ENCODE results near the gene CD44. TPM values are rescaled to one million over a fixed set of nuclear protein-coding genes. Genes with fewer than 3 reads are reported as not detected.

CD44 gene
- total and polyA plus RNA-seq, 10 of the 15 experiments (the other 5 are each of a cell fraction or from before 2014, with no cell fraction given) = 57.1 to 293 (median 120) TPM

DNA sequence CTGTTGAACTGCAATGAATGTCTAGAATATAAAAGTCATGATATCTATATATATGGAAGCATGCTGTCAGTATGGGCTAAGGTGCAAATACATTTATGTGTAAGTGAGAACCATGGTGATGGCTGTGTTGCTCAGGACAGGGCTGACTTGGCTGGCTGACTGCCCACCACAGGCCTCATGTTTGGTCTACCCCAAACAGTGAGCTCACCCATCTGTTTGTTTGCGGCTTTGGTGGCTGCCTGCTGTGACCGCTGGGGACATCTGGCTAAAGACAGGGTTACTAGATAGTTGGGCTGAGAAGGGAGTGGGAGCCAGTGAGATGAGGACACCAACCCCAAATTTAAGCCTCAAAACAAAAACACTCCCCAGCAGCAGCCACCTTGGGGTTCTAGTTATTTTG lies 6.3 kb downstream of the CD44 start (continued):
- TF ChIP-seq, protein P1, sequence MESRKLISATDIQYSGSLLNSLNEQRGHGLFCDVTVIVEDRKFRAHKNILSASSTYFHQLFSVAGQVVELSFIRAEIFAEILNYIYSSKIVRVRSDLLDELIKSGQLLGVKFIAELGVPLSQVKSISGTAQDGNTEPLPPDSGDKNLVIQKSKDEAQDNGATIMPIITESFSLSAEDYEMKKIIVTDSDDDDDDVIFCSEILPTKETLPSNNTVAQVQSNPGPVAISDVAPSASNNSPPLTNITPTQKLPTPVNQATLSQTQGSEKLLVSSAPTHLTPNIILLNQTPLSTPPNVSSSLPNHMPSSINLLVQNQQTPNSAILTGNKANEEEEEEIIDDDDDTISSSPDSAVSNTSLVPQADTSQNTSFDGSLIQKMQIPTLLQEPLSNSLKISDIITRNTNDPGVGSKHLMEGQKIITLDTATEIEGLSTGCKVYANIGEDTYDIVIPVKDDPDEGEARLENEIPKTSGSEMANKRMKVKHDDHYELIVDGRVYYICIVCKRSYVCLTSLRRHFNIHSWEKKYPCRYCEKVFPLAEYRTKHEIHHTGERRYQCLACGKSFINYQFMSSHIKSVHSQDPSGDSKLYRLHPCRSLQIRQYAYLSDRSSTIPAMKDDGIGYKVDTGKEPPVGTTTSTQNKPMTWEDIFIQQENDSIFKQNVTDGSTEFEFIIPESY (IDR thresholded peaks at IDR 0.05) = no peak
- no peak for TF ChIP-seq RELA (IDR thresholded peaks at IDR 0.05; ENCODE audit: borderline replicate concordance, partially characterized antibody)
- TF ChIP-seq POLR2A (IDR thresholded peaks at IDR 0.05; ENCODE audit: low read depth, low read length) = peak; percentile 3; the same call in 1 of the 2 replicates
- TF ChIP-seq JUND (IDR thresholded peaks at IDR 0.05; ENCODE audit: low read depth, low read length) = peak; percentile 63; the same call in 1 of the 2 replicates
- TF ChIP-seq POLR2AphosphoS2 (IDR thresholded peaks at IDR 0.05; ENCODE audit: low read depth, low read length) = no peak
- TF ChIP-seq ZNF384 (IDR thresholded peaks at IDR 0.05; ENCODE audit: borderline replicate concordance, low read depth, low read length) = no peak
- TF ChIP-seq, protein P2, sequence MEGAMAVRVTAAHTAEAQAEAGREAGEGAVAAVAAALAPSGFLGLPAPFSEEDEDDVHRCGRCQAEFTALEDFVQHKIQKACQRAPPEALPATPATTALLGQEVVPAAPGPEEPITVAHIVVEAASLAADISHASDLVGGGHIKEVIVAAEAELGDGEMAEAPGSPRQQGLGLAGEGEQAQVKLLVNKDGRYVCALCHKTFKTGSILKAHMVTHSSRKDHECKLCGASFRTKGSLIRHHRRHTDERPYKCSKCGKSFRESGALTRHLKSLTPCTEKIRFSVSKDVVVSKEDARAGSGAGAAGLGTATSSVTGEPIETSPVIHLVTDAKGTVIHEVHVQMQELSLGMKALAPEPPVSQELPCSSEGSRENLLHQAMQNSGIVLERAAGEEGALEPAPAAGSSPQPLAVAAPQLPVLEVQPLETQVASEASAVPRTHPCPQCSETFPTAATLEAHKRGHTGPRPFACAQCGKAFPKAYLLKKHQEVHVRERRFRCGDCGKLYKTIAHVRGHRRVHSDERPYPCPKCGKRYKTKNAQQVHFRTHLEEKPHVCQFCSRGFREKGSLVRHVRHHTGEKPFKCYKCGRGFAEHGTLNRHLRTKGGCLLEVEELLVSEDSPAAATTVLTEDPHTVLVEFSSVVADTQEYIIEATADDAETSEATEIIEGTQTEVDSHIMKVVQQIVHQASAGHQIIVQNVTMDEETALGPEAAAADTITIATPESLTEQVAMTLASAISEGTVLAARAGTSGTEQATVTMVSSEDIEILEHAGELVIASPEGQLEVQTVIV (IDR thresholded peaks at IDR 0.05; ENCODE audit: borderline replicate concordance, partially characterized antibody) = no peak
- peak; percentile 84 for TF ChIP-seq MTA2 (IDR thresholded peaks at IDR 0.05; ENCODE audit: low read depth)
- peak; percentile 52; the same call in 1 of the 2 replicates for TF ChIP-seq CHD2 (IDR thresholded peaks at IDR 0.05; ENCODE audit: borderline replicate concordance, low read depth, low read length)
- TF ChIP-seq MEF2A (IDR thresholded peaks at IDR 0.05; ENCODE audit: insufficient read depth, low read depth, low read length) = peak; percentile 73
- TF ChIP-seq SIN3A (IDR thresholded peaks at IDR 0.05; ENCODE audit: low read depth, low read length) = no peak
- 0 out of 2 replicates have a peak, but pooled peaks have one; percentile 32 for TF ChIP-seq SMAD5 (IDR thresholded peaks at IDR 0.05; ENCODE audit: low read depth)
- TF ChIP-seq ATF7 (IDR thresholded peaks at IDR 0.05; ENCODE audit: low read depth) = peak; percentile 92
- TF ChIP-seq, protein P3, sequence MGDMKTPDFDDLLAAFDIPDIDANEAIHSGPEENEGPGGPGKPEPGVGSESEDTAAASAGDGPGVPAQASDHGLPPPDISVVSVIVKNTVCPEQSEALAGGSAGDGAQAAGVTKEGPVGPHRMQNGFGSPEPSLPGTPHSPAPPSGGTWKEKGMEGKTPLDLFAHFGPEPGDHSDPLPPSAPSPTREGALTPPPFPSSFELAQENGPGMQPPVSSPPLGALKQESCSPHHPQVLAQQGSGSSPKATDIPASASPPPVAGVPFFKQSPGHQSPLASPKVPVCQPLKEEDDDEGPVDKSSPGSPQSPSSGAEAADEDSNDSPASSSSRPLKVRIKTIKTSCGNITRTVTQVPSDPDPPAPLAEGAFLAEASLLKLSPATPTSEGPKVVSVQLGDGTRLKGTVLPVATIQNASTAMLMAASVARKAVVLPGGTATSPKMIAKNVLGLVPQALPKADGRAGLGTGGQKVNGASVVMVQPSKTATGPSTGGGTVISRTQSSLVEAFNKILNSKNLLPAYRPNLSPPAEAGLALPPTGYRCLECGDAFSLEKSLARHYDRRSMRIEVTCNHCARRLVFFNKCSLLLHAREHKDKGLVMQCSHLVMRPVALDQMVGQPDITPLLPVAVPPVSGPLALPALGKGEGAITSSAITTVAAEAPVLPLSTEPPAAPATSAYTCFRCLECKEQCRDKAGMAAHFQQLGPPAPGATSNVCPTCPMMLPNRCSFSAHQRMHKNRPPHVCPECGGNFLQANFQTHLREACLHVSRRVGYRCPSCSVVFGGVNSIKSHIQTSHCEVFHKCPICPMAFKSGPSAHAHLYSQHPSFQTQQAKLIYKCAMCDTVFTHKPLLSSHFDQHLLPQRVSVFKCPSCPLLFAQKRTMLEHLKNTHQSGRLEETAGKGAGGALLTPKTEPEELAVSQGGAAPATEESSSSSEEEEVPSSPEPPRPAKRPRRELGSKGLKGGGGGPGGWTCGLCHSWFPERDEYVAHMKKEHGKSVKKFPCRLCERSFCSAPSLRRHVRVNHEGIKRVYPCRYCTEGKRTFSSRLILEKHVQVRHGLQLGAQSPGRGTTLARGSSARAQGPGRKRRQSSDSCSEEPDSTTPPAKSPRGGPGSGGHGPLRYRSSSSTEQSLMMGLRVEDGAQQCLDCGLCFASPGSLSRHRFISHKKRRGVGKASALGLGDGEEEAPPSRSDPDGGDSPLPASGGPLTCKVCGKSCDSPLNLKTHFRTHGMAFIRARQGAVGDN (IDR thresholded peaks at IDR 0.05) = no peak
- TF ChIP-seq LARP7 (IDR thresholded peaks at IDR 0.05) = peak; percentile 19; the same call in 1 of the 2 replicates
- no peak for TF ChIP-seq KAT2A (conservative IDR thresholded peaks at IDR 0.05; ENCODE audit: control insufficient read depth, low read depth, low read length)
- TF ChIP-seq PAX8 (IDR thresholded peaks at IDR 0.05) = no peak
- TF ChIP-seq ZNF274 (IDR thresholded peaks at IDR 0.05; ENCODE audit: insufficient read depth, insufficient read length) = no peak
- TF ChIP-seq SIX5 (IDR thresholded peaks at IDR 0.05; ENCODE audit: low read depth, low read length, severe bottlenecking) = no peak
- TF ChIP-seq, protein P4, sequence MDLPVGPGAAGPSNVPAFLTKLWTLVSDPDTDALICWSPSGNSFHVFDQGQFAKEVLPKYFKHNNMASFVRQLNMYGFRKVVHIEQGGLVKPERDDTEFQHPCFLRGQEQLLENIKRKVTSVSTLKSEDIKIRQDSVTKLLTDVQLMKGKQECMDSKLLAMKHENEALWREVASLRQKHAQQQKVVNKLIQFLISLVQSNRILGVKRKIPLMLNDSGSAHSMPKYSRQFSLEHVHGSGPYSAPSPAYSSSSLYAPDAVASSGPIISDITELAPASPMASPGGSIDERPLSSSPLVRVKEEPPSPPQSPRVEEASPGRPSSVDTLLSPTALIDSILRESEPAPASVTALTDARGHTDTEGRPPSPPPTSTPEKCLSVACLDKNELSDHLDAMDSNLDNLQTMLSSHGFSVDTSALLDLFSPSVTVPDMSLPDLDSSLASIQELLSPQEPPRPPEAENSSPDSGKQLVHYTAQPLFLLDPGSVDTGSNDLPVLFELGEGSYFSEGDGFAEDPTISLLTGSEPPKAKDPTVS (IDR thresholded peaks at IDR 0.05; ENCODE audit: low read depth, low read length) = no peak
- TF ChIP-seq, protein P5, sequence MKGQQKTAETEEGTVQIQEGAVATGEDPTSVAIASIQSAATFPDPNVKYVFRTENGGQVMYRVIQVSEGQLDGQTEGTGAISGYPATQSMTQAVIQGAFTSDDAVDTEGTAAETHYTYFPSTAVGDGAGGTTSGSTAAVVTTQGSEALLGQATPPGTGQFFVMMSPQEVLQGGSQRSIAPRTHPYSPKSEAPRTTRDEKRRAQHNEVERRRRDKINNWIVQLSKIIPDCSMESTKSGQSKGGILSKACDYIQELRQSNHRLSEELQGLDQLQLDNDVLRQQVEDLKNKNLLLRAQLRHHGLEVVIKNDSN (IDR thresholded peaks at IDR 0.05; ENCODE audit: borderline replicate concordance, extremely low read length, insufficient read depth, low read depth, low read length) = no peak

Measured in GM12878 (cell line).